Measurements from ENCODE around the gene PWP2. TPM values are rescaled to one million over a fixed set of nuclear protein-coding genes. Genes with fewer than 3 reads are reported as not detected.

PWP2 gene
- total and polyA plus RNA-seq, 2 experiments from 2014 or later: 0.99 to 1.4 TPM

DNA sequence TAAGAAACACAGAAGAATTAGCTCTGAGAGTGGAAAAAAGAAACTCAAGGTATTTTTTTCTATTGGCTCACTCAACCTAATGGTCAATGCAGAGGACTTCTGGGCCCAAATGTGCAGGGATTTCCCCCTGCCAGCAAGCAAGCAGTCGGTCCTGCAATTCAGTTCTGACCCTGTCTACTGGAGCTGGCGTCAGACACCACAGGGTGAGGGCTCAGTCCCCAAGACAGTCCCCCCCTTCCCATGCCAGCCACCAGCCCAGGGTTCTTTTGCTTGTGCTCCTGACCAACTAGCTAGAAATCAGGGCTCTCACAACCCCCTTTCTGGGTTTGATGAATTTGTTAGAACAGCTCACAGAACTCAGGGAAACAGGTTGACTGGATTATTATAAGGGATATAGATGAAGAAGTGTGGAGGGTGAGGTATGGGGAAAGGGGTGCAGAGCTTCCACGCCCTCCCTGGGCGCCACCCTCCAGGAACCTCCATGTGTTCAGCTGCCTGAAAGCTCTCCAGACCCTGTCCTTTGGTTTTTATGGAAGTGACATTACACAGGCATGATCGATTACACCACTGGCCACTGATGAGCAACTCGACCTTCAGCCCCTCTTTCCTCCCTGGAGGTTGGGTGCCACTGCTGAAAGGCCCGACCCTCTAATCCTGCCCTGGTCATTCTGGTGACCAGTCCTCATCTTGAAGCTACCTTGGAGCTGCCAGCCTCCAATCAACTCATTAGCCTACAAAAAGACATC, 22.5 kb upstream of the PWP2 start:
- H3K4me3 ChIP-seq: no peak overlapping the region
- peaks cover 49% of the 10 kb centered on the region for H3K36me3 ChIP-seq
- no peaks in the 10 kb centered on the region for H3K27me3 ChIP-seq
- H3K9me3 ChIP-seq (ENCODE audit: low read depth): no peaks in the 10 kb centered on the region
- DNase-seq (ENCODE audit: low read depth in 1 of 2, low spot score in 1 of 2): no peak
- TF ChIP-seq, protein P1, sequence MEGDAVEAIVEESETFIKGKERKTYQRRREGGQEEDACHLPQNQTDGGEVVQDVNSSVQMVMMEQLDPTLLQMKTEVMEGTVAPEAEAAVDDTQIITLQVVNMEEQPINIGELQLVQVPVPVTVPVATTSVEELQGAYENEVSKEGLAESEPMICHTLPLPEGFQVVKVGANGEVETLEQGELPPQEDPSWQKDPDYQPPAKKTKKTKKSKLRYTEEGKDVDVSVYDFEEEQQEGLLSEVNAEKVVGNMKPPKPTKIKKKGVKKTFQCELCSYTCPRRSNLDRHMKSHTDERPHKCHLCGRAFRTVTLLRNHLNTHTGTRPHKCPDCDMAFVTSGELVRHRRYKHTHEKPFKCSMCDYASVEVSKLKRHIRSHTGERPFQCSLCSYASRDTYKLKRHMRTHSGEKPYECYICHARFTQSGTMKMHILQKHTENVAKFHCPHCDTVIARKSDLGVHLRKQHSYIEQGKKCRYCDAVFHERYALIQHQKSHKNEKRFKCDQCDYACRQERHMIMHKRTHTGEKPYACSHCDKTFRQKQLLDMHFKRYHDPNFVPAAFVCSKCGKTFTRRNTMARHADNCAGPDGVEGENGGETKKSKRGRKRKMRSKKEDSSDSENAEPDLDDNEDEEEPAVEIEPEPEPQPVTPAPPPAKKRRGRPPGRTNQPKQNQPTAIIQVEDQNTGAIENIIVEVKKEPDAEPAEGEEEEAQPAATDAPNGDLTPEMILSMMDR (IDR thresholded peaks at IDR 0.05; ENCODE audit: low read depth, low read length): no peak
- no peak overlapping the region for H3K27ac ChIP-seq
- no peaks in the 10 kb centered on the region for H3K4me1 ChIP-seq (ENCODE audit: low read depth)

DNA sequence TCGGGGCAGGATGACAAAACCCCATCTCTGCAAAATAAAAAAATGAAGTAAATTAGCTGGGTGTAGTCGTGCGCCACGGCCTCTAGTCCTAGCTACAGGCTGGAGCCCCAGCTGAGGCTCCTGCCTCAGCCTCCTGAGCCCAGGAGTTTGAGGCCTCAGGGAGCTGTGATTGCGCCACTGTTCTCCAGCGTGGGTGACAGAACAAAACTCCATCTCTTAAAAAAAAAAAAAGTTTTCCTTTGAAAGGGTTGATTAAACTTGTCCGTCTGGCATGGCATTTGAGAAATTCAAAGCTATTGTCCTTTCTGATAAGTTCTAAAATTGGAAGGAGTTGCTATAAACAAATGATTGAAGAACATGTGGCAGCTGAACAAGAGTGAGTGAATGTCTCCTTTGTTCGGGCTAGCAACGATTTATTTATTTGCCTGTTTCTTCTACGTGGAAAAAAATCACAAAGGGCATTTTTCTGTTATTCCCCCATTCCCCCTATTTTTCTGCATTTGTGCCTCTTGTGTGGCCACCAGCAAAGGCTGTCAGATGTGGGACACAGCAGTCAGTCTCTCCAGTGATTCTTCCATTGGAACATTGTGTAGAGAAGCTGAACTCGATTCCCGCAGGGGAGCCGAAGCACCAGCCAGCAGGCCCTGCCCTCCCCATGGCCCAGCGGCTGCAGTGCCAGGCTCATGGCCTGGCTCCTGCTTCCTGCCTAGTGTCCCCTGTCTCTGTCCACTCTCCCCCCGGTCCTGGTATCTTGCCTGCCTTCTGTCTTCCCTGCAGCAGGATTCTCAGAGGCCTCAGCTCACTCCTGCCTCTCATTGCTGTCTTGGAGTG, 21.5 kb upstream of the PWP2 start:
- peaks cover 50% of the 10 kb centered on the region for H3K36me3 ChIP-seq
- no peaks in the 10 kb centered on the region for H3K4me1 ChIP-seq (ENCODE audit: low read depth)
- no peak overlapping the region for H3K4me3 ChIP-seq
- H3K27me3 ChIP-seq: no peaks in the 10 kb centered on the region
- H3K9me3 ChIP-seq (ENCODE audit: low read depth): no peaks in the 10 kb centered on the region
- DNase-seq (ENCODE audit: low read depth in 1 of 2, low spot score in 1 of 2): peak in 1 of 2 donors; percentile 40
- TF ChIP-seq, protein P1 (IDR thresholded peaks at IDR 0.05; ENCODE audit: low read depth, low read length): no peak
- H3K27ac ChIP-seq: no peak overlapping the region

DNA sequence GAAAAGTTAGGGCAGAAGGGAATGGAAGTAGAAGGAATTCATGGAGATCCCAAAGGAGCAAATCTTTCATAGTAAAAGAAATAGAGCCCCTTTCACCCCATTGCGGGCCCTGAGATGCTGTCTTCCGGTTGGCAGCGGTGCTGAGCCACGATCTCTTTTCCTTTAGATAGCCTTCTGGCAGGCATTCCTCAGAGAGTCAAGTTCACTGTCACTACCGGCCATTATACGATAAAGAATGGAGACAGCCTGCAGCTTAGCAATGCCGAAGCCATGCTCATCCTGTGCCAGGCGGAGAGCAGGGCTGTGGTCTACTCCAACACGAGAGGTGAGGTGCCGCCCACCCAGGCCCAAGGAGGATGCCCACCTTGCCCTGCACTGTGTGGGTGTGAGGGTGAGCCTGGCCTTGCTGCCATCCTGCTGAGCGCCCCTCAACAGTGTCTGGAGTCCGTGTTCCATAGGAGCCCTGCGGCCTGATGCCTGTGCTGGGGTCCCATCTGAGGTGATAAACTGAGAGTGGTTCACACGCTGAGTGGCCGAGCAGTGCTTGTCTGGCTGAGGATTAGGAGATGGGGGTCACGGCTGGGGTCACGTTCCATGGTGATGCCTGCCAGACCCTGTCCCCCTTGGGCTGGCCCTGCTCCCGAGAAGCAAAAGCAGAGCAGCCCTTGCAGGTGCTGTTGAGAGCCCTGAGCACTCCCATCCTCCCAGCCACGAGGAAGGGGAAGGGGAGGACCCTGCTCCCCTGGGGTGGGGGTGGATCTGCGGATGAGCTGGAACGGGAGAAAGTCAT, 20.4 kb upstream of the PWP2 start:
- TF ChIP-seq, protein P1 (IDR thresholded peaks at IDR 0.05; ENCODE audit: low read depth, low read length): no peak
- Histone ChIP-seq H3K36me3 (peaks cover 47% of the 10 kb centered on the region), H3K4me3 (no peak overlapping the region), H3K4me1 (ENCODE audit: low read depth) (no peaks in the 10 kb centered on the region), H3K27ac (no peak overlapping the region), H3K9me3 (ENCODE audit: low read depth) (no peaks in the 10 kb centered on the region), H3K27me3 (no peaks in the 10 kb centered on the region)
- no peak for DNase-seq (ENCODE audit: low read depth in 1 of 2, low spot score in 1 of 2)

DNA sequence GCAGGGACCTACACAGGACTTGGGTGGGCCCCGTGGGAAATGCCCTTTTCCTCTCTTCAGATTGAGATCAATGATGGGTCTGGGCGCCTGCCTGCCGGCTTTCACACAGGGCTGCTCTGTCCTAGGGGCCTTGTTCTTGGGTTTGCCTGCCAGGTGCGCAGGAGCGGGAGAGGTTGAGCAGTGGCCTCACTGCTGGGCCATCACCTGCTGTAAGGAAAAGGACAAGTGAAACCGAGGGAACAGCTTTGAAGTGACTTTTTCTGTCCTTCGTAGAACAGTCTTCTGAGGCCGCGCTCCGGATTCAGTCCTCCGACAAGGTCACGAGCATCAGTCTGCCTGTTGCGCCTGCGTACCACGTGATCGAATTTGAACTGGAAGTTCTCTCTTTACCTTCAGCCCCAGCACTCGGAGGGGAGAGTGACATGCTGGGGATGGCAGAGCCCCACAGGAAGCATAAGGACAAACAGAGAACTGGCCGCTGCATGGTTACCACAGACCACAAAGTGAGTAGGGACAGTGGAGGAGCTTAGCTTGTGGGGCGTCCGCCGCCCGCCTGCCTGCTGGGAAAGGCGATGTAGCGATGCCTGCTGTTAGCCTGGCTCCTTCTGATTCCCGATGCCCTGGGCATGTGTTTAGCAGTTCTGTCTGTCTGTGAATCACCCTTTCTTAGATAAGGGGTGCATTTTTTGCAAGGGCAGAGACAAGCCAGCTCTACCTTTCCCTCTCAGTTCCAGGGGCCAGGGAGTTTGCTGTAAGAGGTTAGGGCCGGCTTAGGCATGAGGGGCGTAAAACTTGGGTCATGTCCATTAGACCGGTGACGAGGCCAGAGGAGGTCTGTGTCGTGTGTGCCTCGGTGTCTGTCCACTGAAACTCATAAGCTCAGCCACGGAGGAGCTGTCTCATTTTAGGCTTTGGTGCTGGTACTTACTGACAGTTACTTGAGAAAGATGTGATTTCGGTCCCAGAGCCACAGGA, 19.5 kb upstream of the PWP2 start:
- no peaks in the 10 kb centered on the region for H3K4me1 ChIP-seq (ENCODE audit: low read depth)
- no peak overlapping the region for H3K27ac ChIP-seq
- H3K9me3 ChIP-seq (ENCODE audit: low read depth): no peaks in the 10 kb centered on the region
- peaks cover 39% of the 10 kb centered on the region for H3K36me3 ChIP-seq
- no peaks in the 10 kb centered on the region for H3K27me3 ChIP-seq
- DNase-seq (ENCODE audit: low read depth in 1 of 2, low spot score in 1 of 2): no peak
- TF ChIP-seq, protein P1 (IDR thresholded peaks at IDR 0.05; ENCODE audit: low read depth, low read length): no peak
- no peak overlapping the region for H3K4me3 ChIP-seq

All from cardiac muscle cell (in vitro differentiated cells and primary cell).